ENCODE measurements around the gene TCEAL7.

- TF ChIP-seq MAX (IDR thresholded peaks at IDR 0.05; ENCODE audit: low read depth, low read length) (no peak), CTCF (IDR thresholded peaks at IDR 0.05; ENCODE audit: low read depth, low read length) (no peak), POLR2A (IDR thresholded peaks at IDR 0.05; ENCODE audit: extremely low read depth, insufficient read length) (no peak), MYC (IDR thresholded peaks at IDR 0.05; ENCODE audit: low read depth, low read length) (no peak)
Observed at GRCh38 chrX:103293118-103293517, 36.9 kb upstream of the TCEAL7 start.

All from NB4 (cell line).